GM12891 (cell line): ENCODE data around the gene COL25A1.

Experiments
- POLR2A ChIP-seq: IDR thresholded peaks from 2 replicates; pipeline ENCODE4 v1.6.1; 2011; ENCODE audit warnings: low read depth, low read length, control low read depth
- POLR2AphosphoS5 ChIP-seq: IDR thresholded peaks from 2 replicates; pipeline ENCODE4 v1.6.1; 2011; ENCODE audit warnings: low read depth, low read length, control low read depth
- SPI1 ChIP-seq: IDR thresholded peaks from 2 replicates; pipeline ENCODE4 v1.6.1; 2011; ENCODE audit warnings: low read depth, low read length, control low read depth
- TAF1 ChIP-seq: IDR thresholded peaks from 2 replicates; pipeline ENCODE4 v1.6.1; 2011; ENCODE audit warnings: low read depth, low read length, control low read depth

DNA sequence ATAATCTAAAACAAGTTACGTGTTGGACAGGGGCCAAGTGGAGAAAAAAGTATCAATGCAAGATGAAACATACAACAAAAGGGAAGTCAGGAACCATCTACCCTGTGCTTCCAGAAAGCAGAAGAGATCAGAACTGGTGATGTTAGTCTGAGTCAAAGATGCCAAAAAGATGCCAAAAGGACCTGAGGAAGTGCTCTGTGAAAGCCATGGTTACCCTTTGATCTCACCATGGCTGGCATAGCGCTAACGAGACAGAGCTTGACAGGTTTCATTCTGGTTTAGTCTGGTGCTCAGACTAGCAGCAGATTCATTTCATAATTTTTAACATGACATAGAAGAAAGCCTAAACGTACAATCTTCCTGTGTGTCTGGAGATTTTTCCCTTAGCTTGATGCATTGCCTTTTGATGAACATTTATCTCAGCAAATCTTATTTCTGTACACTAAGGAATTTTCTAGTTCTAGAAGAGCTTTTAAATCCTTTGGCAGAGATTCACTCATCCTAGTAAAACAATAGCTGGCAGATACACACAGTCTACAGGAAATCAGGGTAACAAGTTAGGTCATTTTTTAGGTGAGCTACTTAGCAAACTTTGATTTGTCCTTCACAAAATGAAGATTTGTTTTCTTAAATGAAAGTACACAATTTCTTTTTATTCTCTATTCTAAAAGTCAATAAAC, 87.7 kb downstream of the COL25A1 start:
- TF ChIP-seq POLR2A (no peak), POLR2AphosphoS5 (no peak), TAF1 (no peak), SPI1 (no peak)
